K562 (cell line): ENCODE data around the gene PEDS1. TPM values are rescaled to one million over a fixed set of nuclear protein-coding genes. Genes with fewer than 3 reads are reported as not detected.

Source experiments
- CREBBP ChIP-seq: IDR thresholded peaks from one replicate; pipeline ENCODE4 v1.6.1; 2012; ENCODE audit warnings: low read depth, mild to moderate bottlenecking, control low read depth, inconsistent platforms, low read length
- CXXC5 ChIP-seq: fragments of 250-450 bp; sonication (Bioruptor Pico); IDR thresholded peaks from 2 replicates; pipeline ENCODE4 v1.8.0; 2022; ENCODE audit warnings: inconsistent platforms, mild to moderate bottlenecking, moderate library complexity
- DMBX1 ChIP-seq: fragments of 250-450 bp; sonication (Bioruptor Pico); IDR thresholded peaks from 2 replicates; pipeline ENCODE4 v1.8.0; 2022; ENCODE audit warnings: inconsistent platforms, mild to moderate bottlenecking, moderate library complexity, borderline replicate concordance
- ESRRA ChIP-seq: fragments of 450-650 bp; IDR thresholded peaks from 2 replicates; pipeline ENCODE4 v1.6.1; 2014; ENCODE audit warnings: low read depth, mild to moderate bottlenecking, moderate library complexity, borderline replicate concordance
- FOS ChIP-seq: IDR thresholded peaks from 3 replicates; pipeline ENCODE4 v1.6.1; 2011; ENCODE audit not compliant: insufficient read length; ENCODE audit errors: extremely low read depth
- GATAD2A ChIP-seq: fragments of 450-650 bp; IDR thresholded peaks from 2 replicates; pipeline ENCODE4 v1.6.1; 2017
- HMGN3 ChIP-seq: IDR thresholded peaks from 2 replicates; pipeline ENCODE4 v1.6.1; 2011; ENCODE audit warnings: borderline replicate concordance, low read depth, mild to moderate bottlenecking, mixed read lengths, low read length; ENCODE audit not compliant: insufficient read length; ENCODE audit errors: extremely low read depth
- L3MBTL2 ChIP-seq: fragments of 450-650 bp; IDR thresholded peaks from 2 replicates; pipeline ENCODE4 v1.6.1; 2016; ENCODE audit warnings: mild to moderate bottlenecking, moderate library complexity
- NELFE ChIP-seq: IDR thresholded peaks from 2 replicates; pipeline ENCODE4 v1.6.1; 2011; ENCODE audit warnings: mild to moderate bottlenecking; ENCODE audit not compliant: insufficient read depth, insufficient read length
- NONO ChIP-seq, 2 experiments: fragments of 200-400 bp in 1 of 2; fragments of 450-650 bp in 1 of 2; formaldehyde crosslinking in 1 of 2; IDR thresholded peaks; 2 replicates each; pipeline ENCODE4 v1.6.1; 2017; ENCODE audit warnings: low read depth in 2 of 2, mild to moderate bottlenecking in 2 of 2, moderate library complexity in 2 of 2, low read length in 1 of 2
- PYGO2 ChIP-seq: fragments of 450-650 bp; IDR thresholded peaks from 2 replicates; pipeline ENCODE4 v1.6.1; 2016; ENCODE audit warnings: mild to moderate bottlenecking, missing genetic modification characterization, moderate library complexity, missing compliant biosample characterization
- RBBP5 ChIP-seq: fragments of 200-600 bp; sonication (generic); IDR thresholded peaks from 2 replicates; pipeline ENCODE4 v1.6.1; 2012; ENCODE audit warnings: borderline replicate concordance, mild to moderate bottlenecking, low read length, control low read depth, inconsistent platforms; ENCODE audit not compliant: insufficient read depth, poor library complexity, severe bottlenecking
- RBM25 ChIP-seq: fragments of 200-400 bp; formaldehyde crosslinking; IDR thresholded peaks from 2 replicates; pipeline ENCODE4 v1.6.1; 2018; ENCODE audit warnings: low read length, low read depth, moderate library complexity; ENCODE audit not compliant: severe bottlenecking
- RNF2 ChIP-seq: sonication (generic); IDR thresholded peaks from 2 replicates; pipeline ENCODE4 v1.6.1; 2016
- SIX5 ChIP-seq, 2 experiments: IDR thresholded peaks; 2 replicates each; pipeline ENCODE4 v1.6.1; 2011; ENCODE audit warnings: low read length in 2 of 2, borderline replicate concordance in 1 of 2, low read depth in 1 of 2, mild to moderate bottlenecking in 1 of 2, moderate library complexity in 1 of 2; ENCODE audit not compliant: insufficient read depth in 1 of 2
- TBL1XR1 ChIP-seq, 2 experiments: IDR thresholded peaks; 2 replicates each; pipeline ENCODE4 v1.6.1; 2012; ENCODE audit warnings: improper control_type of control experiment in 2 of 2, low read length in 2 of 2, mild to moderate bottlenecking in 1 of 2
- ZKSCAN3 ChIP-seq: fragments of 250-450 bp; sonication (Bioruptor Pico); IDR thresholded peaks from 2 replicates; pipeline ENCODE4 v1.4.0; 2020
- polyA plus RNA-seq, 8 experiments: library from polyadenylated mRNA; depleted of rRNA in 4 of 8; stranded (reverse) in 5 of 8; unstranded in 3 of 8; fragments of >200 nt; fragmentation: Nextera tagmentation in 2 of 8; fragmentation: Illumina TruSeq in 1 of 8; extraction: Ambion mirVana in 2 of 8; extraction: Trizol in 1 of 8; gene quantifications; 2 replicates each; pipeline versions ENCODE4 v1.2.1 to v1.2.3, GENCODE V29; 2011 to 2014; ENCODE audit warnings: inconsistent platforms in 1 of 8, missing spikeins in 1 of 8
- total RNA-seq, 7 experiments: library from RNA; depleted of rRNA in 6 of 7; stranded (reverse); fragments of >200 nt in 6 of 7; fragmentation: Illumina TruSeq in 2 of 7; extraction: Trizol in 2 of 7; gene quantifications; 2 replicates each; pipeline versions ENCODE4 v1.2.1 to v1.2.3, GENCODE V29; 2011 to 2021; ENCODE audit warnings: low replicate concordance in 1 of 7
- TF ChIP-seq, protein P1 (sequence below): fragments of 200-400 bp; formaldehyde crosslinking; IDR thresholded peaks from 2 replicates; pipeline ENCODE4 v1.6.1; 2017; ENCODE audit warnings: mild to moderate bottlenecking, low read depth, low read length, moderate library complexity
- TF ChIP-seq, protein P2 (sequence below): sonication (generic); IDR thresholded peaks from 2 replicates; pipeline ENCODE4 v1.6.1; 2016
- TF ChIP-seq, protein P3 (sequence below): sonication (generic); formaldehyde crosslinking; IDR thresholded peaks from 2 replicates; pipeline ENCODE4 v1.8.1; 2023; ENCODE audit warnings: mild to moderate bottlenecking, missing genetic modification reagents, moderate library complexity
- TF ChIP-seq, protein P4 (sequence below): fragments of 250-450 bp; sonication (Bioruptor Pico); IDR thresholded peaks from 2 replicates; pipeline ENCODE4 v1.5.0; 2021; ENCODE audit warnings: mild to moderate bottlenecking, borderline replicate concordance

The PEDS1 gene
- total and polyA plus RNA-seq, 9 of the 15 experiments (the other 6 are each of a cell fraction or from before 2014, with no cell fraction given) = 2.9 to 38.5 (median 24.2) TPM

GRCh38 chr20:50194831-50195523 is 41.5 kb upstream of the PEDS1 start (continued):
- TF ChIP-seq, protein P1, sequence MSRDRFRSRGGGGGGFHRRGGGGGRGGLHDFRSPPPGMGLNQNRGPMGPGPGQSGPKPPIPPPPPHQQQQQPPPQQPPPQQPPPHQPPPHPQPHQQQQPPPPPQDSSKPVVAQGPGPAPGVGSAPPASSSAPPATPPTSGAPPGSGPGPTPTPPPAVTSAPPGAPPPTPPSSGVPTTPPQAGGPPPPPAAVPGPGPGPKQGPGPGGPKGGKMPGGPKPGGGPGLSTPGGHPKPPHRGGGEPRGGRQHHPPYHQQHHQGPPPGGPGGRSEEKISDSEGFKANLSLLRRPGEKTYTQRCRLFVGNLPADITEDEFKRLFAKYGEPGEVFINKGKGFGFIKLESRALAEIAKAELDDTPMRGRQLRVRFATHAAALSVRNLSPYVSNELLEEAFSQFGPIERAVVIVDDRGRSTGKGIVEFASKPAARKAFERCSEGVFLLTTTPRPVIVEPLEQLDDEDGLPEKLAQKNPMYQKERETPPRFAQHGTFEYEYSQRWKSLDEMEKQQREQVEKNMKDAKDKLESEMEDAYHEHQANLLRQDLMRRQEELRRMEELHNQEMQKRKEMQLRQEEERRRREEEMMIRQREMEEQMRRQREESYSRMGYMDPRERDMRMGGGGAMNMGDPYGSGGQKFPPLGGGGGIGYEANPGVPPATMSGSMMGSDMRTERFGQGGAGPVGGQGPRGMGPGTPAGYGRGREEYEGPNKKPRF = no peak
- TF ChIP-seq ESRRA (no peak; the same call in 1 of the 2 replicates), GATAD2A (no peak), FOS (no peak), RBBP5 (no peak), HMGN3 (no peak), RNF2 (no peak), CXXC5 (CRISPR knock-in tag) (peak; percentile 11; the same call in 1 of the 2 replicates), NONO (IDR thresholded peaks at IDR 0.05; ENCODE audit: low read depth in 2 of 2, low read length in 1 of 2) (no peak), L3MBTL2 (0 out of 2 replicates have a peak, but pooled peaks have one; percentile 21), CREBBP (no peak), PYGO2 (no peak), DMBX1 (CRISPR knock-in tag) (0 out of 2 replicates have a peak, but pooled peaks have one; percentile 8), ZKSCAN3 (no peak), TBL1XR1 (IDR thresholded peaks at IDR 0.05; ENCODE audit: low read length in 2 of 2) (0 out of 4 replicates have a peak, but pooled peaks of 1 of the 2 experiments have one; percentile 1), NELFE (no peak), SIX5 (IDR thresholded peaks at IDR 0.05; ENCODE audit: borderline replicate concordance in 1 of 2, insufficient read depth in 1 of 2, low read depth in 1 of 2, low read length in 2 of 2) (no peak), RBM25 (no peak)
- TF ChIP-seq, protein P2, sequence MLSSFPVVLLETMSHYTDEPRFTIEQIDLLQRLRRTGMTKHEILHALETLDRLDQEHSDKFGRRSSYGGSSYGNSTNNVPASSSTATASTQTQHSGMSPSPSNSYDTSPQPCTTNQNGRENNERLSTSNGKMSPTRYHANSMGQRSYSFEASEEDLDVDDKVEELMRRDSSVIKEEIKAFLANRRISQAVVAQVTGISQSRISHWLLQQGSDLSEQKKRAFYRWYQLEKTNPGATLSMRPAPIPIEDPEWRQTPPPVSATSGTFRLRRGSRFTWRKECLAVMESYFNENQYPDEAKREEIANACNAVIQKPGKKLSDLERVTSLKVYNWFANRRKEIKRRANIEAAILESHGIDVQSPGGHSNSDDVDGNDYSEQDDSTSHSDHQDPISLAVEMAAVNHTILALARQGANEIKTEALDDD = no peak
- TF ChIP-seq, protein P3, sequence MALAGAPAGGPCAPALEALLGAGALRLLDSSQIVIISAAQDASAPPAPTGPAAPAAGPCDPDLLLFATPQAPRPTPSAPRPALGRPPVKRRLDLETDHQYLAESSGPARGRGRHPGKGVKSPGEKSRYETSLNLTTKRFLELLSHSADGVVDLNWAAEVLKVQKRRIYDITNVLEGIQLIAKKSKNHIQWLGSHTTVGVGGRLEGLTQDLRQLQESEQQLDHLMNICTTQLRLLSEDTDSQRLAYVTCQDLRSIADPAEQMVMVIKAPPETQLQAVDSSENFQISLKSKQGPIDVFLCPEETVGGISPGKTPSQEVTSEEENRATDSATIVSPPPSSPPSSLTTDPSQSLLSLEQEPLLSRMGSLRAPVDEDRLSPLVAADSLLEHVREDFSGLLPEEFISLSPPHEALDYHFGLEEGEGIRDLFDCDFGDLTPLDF = no peak
- TF ChIP-seq, protein P4, sequence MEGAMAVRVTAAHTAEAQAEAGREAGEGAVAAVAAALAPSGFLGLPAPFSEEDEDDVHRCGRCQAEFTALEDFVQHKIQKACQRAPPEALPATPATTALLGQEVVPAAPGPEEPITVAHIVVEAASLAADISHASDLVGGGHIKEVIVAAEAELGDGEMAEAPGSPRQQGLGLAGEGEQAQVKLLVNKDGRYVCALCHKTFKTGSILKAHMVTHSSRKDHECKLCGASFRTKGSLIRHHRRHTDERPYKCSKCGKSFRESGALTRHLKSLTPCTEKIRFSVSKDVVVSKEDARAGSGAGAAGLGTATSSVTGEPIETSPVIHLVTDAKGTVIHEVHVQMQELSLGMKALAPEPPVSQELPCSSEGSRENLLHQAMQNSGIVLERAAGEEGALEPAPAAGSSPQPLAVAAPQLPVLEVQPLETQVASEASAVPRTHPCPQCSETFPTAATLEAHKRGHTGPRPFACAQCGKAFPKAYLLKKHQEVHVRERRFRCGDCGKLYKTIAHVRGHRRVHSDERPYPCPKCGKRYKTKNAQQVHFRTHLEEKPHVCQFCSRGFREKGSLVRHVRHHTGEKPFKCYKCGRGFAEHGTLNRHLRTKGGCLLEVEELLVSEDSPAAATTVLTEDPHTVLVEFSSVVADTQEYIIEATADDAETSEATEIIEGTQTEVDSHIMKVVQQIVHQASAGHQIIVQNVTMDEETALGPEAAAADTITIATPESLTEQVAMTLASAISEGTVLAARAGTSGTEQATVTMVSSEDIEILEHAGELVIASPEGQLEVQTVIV = no peak
